ENCODE measurements around the gene ISM2.

ISM2 gene

GRCh38 chr14:77467801-77468200 is 30.8 kb downstream of the ISM2 start:
- DNase-seq (ENCODE audit: low read depth), result no peak

- DNase-seq (ENCODE audit: low read depth), result peak; percentile 72
Observed at GRCh38 chr14:77459072-77459723, 39.4 kb downstream of the ISM2 start.

GRCh38 chr14:77458249-77458950 is 40.2 kb downstream of the ISM2 start:
- DNase-seq (ENCODE audit: low read depth), result peak; percentile 46

GRCh38 chr14:77457522-77458248 is 40.9 kb downstream of the ISM2 start, which contains the start of the genes AHSA1 and VIPAS39:
Gene AHSA1, plus strand, starts transcription at chr14:77458093. Its CDS starts 97 bp downstream, at chr14:77458190.
Gene VIPAS39, minus strand, starts transcription at chr14:77457601. Its CDS starts 3,499 bp downstream, at chr14:77454102.
- DNase-seq (ENCODE audit: low read depth), result peak; percentile 100

GRCh38 chr14:77457115-77457521 is 41.5 kb downstream of the ISM2 start:
- peak; percentile 36 for DNase-seq (ENCODE audit: low read depth)

GRCh38 chr14:77455966-77456640 is 42.5 kb downstream of the ISM2 start:
- no peak for DNase-seq (ENCODE audit: low read depth)

- DNase-seq (ENCODE audit: low read depth), result no peak
Observed at GRCh38 chr14:77442196-77442595, 56.4 kb downstream of the ISM2 start.

GRCh38 chr14:77439861-77440260 is 58.8 kb downstream of the ISM2 start:
- no peak for DNase-seq (ENCODE audit: low read depth)

- DNase-seq (ENCODE audit: low read depth), result no peak
Observed at GRCh38 chr14:77438596-77438995, 60.0 kb downstream of the ISM2 start.

GRCh38 chr14:77436042-77436441 is 62.6 kb downstream of the ISM2 start:
- DNase-seq (ENCODE audit: low read depth), result no peak

- DNase-seq (ENCODE audit: low read depth), result no peak
Observed at GRCh38 chr14:77426396-77426795, 72.2 kb downstream of the ISM2 start.

GRCh38 chr14:77424862-77425261 is 73.8 kb downstream of the ISM2 start:
- no peak for DNase-seq (ENCODE audit: low read depth)
